T-helper 22 cell (primary cell): Measurements from ENCODE around the gene NHLRC2.
A peak's percentile ranks its signal among the peaks of the same experiment; 100 is the strongest.
"Not testable (repeated sequence)": the region's sequence is repeated elsewhere in the genome, so short reads cannot be mapped to it uniquely, and the experiment has no call there.

Source experiments
- DNase-seq: peaks from one replicate; pipeline ENCODE4 v3.0.0-alpha.2; 2020; ENCODE audit warnings: low read depth

Gene NHLRC2

GRCh38 chr10:113854013-113854760, at the start of gene NHLRC2, which contains the start of gene DCLRE1A:
NHLRC2 (plus strand) TSS chr10:113854661; CDS start chr10:113854873, 212 bp downstream.
DCLRE1A (minus strand) TSS chr10:113854082; CDS start chr10:113853182, 900 bp downstream.
- DNase-seq: peak; percentile 40

GRCh38 chr10:113806503-113806902, 48.0 kb upstream of the NHLRC2 start:
- no peak for DNase-seq

DNA sequence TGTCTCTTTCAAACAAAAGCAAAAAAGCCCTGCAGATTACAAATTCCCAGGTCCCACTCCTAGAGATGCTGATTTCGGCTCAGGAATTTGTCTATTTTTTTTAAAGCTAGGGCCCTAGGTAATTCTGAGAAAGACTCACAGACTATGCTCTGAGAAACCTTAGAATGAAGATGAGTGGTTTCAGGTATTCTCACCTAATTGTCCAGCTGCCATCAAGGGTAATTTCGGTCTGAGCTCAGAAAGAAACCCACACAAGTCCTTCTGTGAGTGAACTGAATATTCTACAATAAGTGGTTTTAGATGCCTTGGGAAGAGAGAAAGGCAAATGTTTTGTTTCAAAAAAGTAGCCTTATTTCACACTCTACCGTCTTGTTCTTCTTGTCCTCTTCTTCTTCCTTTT, 46.3 kb upstream of the NHLRC2 start:
- DNase-seq: no peak

GRCh38 chr10:113814700-113815099, 39.8 kb upstream of the NHLRC2 start:
- DNase-seq: not testable (repeated sequence)

- no peak for DNase-seq
Measured at GRCh38 chr10:113819989-113820388, 34.5 kb upstream of the NHLRC2 start.

GRCh38 chr10:113820507-113820906, 34.0 kb upstream of the NHLRC2 start:
- no peak for DNase-seq

GRCh38 chr10:113821306-113821705, 33.2 kb upstream of the NHLRC2 start:
- DNase-seq: not testable (repeated sequence)

DNA sequence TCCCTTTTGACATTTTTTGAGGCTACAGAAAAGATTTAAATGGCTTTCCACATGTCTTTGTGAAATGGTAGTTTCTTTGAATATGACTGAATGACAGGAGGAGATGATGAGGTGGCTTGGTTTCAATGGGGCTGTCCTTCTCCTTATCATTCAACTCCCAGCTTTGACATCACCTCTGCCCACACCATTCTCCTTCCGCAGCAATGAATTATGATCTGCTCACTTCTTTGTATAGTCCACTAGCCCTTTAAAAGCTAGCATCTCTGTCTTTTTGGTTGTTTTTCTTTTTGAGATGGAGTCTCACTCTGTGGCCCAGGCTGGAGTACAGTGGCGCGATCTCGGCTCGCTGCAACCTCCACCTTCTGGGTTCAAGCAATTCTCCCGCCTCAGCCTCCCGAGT, 32.3 kb upstream of the NHLRC2 start:
- no peak for DNase-seq

- no peak for DNase-seq
Measured at GRCh38 chr10:113823389-113823788, 31.1 kb upstream of the NHLRC2 start.

DNA sequence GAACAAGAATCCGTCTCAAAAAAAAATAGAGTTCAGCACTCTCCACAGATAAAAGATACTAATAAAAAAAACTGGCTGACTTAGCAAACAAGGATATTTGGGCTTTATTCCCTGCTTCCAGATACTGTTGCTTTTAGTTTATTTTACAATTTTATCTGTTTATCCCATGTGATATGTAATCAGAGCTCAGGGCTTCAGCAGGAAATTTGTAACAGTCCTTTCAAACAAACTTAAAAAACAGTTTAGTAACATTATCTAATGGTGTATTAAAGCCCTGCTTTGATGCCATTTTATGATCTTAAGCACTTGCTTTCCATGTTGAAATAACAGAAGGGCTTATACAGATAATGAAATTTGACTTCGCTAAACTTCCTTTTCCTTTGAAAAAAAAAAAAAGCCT, 28.7 kb upstream of the NHLRC2 start:
- no peak for DNase-seq

DNA sequence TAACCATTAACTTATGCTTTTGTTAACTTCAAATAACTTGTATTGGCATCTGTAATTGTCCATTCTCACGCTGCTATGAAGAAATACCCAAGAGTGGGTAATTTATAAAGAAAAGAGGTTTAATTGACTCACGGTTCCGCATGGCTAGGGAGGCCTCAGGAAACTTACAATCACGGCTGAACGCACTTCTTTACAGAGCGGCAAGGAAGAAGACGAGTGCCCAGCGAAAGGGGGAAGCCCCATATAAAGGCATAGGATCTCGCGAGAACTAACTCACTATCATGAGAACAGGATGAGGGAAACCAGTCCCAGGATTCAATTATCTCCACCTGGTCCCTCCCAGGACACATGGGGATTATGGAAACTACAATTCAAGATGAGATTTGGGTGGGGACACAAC, 25.9 kb upstream of the NHLRC2 start:
- not testable (repeated sequence) for DNase-seq

GRCh38 chr10:113842171-113842570, 12.3 kb upstream of the NHLRC2 start:
- DNase-seq: no peak

DNA sequence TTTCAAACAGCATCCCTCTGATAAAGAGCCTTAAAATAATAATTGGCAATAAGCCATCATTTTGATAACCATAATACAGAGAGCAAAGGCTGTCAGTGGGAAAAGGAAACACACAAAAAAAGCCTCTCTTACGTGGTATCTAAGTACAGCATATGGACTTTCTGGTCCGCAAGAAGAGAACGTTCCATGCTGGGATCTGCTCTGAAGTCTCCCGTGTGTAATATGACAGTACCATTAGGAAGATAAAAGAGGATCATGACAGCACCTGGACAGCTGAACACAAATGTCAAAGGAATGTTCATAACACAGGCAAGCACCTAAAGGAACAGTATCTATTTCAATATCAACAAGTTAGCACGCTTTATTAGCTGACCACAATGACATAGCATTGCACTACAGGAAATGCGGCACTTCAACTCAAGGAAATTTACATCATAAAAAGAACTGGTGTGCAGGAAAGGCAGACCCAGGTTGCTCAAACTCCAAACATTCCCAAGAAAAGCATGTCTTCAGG, 10.4 kb upstream of the NHLRC2 start:
- no peak for DNase-seq

DNA sequence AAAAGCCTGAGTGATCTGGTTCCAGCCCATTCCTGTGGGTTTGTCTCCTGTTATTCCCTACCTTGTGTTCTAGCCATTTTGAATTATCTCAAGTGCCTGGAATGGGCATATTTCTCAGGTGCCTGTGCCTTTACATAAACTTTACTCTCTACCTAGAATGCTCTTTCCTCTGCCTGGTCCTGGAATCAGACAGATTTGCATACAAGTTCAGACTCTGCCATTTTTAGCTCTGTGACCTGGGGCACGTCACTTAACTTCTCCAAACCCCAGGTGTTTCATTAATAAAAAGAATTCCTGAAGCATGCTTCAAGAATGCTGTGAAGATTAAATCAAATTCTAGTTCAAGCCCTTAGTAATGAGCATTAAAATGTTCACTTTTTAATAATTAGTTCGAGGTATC, 8.4 kb upstream of the NHLRC2 start:
- DNase-seq: no peak

DNA sequence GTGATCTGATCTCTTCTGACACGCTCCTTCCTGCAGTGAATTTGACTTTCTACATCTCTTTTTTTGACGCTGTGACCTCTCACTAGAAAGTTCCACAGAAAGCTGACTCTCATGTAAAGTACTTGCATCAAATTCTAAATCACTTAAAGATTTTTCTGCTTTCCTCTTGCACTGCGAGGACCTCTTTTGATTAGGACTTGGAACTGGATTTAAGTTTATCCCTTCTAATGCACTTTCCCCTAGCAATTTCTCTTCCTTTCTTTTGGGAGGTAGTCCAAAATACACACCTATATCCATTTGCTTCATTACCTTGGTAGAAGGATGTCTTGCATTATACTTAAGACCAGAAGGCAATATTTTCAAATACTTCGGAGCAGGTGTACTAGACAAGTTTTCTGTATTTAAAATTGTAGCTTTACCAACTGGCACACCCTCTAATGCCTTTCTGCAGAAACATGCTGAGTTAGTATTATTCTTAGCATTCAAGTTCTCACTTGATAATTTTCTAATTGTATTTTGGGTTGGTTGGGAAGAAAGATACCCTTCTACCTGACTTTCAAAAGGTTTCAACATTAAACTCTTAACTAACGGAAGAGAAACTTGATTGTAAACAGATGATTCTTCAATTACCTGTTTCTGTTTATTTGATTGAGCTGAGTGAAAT, 5.2 kb upstream of the NHLRC2 start:
- DNase-seq: no peak

DNA sequence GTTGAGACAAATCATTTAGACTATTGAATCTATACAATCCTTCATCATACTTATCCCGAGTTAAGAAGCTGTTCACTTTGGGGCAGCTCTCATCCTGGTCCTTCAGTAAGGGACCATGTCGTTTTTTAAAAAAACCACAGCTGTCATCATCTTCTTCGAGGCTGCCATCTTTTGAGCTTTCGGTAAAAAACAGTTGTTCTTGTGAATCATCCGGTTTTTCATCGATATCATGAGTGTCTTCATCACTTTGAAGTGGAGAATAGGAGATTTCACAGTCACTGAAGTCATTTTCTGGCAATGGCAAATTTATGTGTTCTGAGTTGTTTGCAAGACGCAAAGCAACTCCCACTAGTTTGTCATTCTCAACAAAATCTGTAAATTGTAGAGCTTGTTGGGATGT, 4.5 kb upstream of the NHLRC2 start:
- no peak for DNase-seq

DNA sequence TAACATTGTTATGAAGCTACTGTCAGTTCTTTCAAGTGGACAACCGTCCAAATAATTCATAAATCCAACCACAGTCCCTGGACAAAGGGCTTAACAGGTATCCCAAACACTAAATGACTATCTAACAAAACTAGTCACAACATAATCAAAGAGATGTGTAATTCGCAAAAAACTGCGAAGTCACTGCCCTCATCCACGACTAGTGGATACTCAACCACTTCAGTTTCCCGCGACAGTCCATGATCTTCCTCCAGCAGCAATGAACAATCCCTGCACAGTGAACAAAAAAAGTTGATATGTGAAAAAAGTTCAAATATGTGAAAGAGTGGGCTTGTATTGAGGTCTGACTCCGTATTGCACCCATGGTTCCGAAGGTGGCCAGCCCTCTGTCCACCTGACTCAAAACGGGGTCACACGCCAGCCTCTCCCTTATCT, 866 bp upstream of the NHLRC2 start:
- no peak for DNase-seq

DNA sequence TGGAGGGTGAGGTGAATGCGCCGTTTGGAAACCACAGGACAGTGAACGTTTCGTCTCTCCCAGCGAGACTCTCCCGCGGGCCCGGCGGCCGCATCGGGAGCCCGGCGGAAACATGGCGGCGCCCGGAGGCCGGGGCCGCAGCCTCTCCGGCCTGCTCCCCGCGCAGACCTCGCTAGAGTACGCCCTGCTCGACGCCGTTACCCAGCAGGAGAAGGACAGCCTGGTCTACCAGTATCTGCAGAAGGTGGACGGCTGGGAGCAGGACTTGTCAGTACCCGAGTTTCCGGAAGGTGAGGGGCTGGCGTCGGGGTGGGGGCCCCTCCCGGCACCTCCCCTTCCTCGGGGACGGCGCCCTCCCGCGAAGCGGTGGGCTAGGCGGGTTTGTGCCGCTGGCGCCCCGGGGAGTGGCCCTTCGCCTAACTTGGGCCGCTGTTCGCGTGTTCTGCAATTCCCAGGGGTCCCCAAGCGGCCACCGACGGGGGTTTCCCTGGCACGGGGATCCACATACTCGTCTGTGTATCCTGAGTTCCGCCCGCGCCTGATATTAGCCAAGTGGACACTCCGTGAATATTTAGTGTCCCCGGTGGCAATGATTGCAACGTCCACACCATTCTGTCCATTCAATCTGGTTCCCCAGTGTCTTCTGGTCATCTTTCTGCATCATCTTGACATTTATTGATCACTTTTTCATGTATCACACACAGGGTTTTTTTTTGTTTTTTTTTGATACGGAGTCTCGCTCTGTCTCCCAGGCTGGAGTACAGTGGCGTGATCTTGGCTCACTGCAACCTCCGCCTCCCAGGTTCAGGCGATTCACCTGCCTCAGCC, 514 bp downstream of the NHLRC2 start:
- DNase-seq: peak; percentile 19

- no peak for DNase-seq
Measured at GRCh38 chr10:113856563-113856962, 2.1 kb downstream of the NHLRC2 start.

GRCh38 chr10:113857210-113857609, 2.7 kb downstream of the NHLRC2 start:
- DNase-seq: no peak

DNA sequence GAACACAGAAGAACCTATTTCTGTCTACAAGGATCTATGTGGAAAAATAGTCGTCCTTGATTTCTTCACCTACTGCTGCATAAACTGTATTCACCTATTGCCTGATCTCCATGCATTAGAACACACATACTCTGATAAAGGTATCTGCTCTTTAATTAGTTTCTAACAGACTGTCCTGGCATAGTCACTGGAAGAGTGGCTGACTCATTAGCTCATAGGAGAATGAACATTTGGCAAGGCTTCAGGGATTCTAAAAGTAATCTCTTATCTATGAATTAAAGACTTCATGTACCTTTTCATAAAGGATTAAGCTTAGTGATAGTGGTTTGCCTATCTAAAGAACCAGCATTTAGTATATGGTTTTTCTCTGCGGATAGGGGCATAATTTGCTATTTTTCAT, 4.1 kb downstream of the NHLRC2 start:
- no peak for DNase-seq

- DNase-seq: no peak
Measured at GRCh38 chr10:113859261-113859660, 4.8 kb downstream of the NHLRC2 start.
